GM19099 (cell line): Measurements from ENCODE around the gene POLA1.

Experiments used
- POLR2A ChIP-seq: IDR thresholded peaks from 3 replicates; pipeline ENCODE4 v1.6.1; 2011; ENCODE audit warnings: low read depth; ENCODE audit not compliant: insufficient read length; ENCODE audit errors: extremely low read depth

The POLA1 gene

GRCh38 chrX:25011589-25012432, 318.1 kb downstream of the POLA1 start:
- no peak for TF ChIP-seq POLR2A

DNA sequence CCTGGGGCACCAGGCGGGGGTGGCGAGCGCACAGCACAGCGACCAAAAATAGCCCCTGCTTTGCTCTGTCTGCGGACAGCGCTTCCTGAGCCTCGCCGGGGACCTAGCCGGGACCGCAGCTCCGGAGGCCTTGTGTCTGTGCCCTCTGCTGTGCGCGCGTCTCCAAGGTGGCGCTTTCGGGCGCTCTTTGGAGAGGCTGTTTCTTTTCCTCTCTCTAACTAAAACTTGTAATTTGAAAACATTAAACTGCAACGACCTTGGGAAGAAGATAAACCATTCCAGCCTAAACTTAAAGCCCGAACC, 318.7 kb downstream of the POLA1 start:
- TF ChIP-seq POLR2A: no peak

- TF ChIP-seq POLR2A: no peak
Measured at GRCh38 chrX:25012793-25013631, 319.3 kb downstream of the POLA1 start.

- no peak for TF ChIP-seq POLR2A
Measured at GRCh38 chrX:25013632-25014365, 320.1 kb downstream of the POLA1 start.

DNA sequence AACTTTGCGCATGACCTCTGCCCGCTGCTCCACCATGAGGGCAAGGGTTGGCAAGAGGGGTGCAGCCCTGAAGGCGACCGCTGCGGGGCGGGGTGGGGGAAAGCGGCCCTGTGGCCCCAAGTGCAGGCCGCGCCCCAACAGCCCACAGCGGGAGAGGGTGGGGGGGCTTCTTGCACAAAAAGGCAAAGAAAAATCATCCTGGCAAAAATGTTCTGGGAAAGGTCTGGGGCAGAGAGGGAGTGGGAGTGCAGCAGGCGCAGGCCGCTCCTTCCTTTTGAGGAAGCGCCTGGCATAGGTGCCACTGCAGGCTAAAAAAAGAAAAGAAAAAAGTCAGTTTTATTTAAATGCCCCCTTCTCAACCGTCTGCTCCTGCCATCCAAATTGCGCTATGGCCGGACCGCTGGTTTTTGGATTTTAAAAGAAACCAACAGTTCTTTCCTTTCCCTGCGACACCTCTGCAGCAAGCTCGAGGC, 320.7 kb downstream of the POLA1 start:
- no peak for TF ChIP-seq POLR2A

- TF ChIP-seq POLR2A: no peak
Measured at GRCh38 chrX:25015486-25016360, 322.0 kb downstream of the POLA1 start, which contains the start of gene ARX. Gene ARX, minus strand, starts transcription at chrX:25015965. Its CDS starts 228 bp downstream, at chrX:25015737.

- TF ChIP-seq POLR2A: no peak
Measured at GRCh38 chrX:25016361-25016671, 322.6 kb downstream of the POLA1 start.

DNA sequence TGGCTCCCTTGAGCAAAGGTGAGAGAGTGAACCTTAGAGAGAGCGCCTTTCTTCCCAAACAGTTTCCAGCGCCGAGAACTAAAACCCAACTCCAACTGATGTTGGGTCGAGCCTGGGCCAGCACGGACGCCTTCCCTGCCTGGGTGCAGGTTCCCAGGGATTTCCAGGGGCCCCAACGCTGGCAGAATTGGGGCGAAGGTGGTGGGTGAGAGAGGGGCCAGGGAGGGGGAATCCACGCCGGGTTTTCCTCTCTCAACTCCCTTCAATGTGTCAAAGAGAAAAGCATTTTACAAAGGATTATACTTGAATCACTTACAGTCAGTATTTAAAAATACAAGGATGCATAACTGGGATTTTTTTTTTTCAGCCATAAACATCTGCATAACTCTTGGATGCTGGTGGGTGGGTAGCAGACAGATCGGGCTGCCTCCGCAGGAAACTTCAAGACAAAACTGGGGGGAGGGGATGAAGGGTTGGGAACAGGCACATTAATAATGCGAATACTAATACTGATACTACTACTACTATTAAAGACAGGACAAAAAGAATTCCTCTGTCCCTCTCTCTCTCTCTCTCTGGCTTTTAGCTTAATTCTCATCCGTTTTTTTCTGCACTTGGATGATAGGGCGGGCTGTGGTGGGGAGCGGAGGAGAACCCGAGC, 323.4 kb downstream of the POLA1 start:
- TF ChIP-seq POLR2A: no peak

- TF ChIP-seq POLR2A: no peak
Measured at GRCh38 chrX:25017667-25018247, 324.0 kb downstream of the POLA1 start.

DNA sequence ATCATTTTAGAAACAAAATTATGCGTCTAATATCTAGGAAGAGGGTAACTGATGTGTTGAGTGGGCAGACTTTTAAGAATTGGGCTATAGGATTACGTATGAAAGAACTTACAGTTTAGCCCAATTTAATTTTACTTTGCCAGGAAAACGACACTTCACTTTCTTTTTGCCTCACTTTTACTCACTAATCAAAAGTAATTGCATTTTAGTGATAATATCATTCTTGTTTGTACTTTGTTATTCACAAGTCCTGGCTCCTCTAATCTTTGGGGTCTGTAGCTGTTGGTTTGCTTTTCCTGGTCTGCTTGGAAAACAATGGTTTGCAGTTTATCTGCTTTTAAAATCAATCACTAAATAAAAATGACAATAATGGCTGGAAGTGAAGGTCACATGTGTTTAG, 325.0 kb downstream of the POLA1 start:
- no peak for TF ChIP-seq POLR2A

- TF ChIP-seq POLR2A: no peak
Measured at GRCh38 chrX:25019707-25020390, 326.1 kb downstream of the POLA1 start.

DNA sequence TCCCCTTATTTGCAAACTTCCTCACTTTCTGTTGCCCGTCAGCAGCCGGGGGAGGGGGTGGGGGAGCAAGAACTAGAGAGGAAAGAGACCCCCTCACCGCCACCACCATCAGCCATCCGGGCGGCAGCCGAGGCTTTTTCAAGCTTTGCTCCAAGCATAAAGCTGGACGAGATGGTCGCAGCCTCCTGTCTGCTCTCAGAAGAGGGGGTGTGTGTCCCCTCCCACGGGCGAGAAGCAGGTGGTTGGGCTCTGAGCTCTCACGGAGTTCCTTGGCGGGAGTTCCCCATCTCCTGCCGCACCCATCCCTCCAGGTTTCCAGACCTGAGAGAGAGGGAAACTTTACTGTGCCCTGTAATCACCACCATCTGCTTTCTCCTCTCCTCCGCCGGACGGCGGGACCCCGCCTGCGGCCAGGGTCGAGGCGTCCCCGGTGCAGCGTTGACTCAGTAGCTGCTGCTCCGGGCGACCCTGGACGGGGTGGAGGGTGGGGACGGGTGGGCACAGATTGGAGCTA, 326.7 kb downstream of the POLA1 start:
- no peak for TF ChIP-seq POLR2A
